CD4-positive, alpha-beta T cell (primary cell): ENCODE measurements around the gene SNAP23. TPM values are rescaled to one million over a fixed set of nuclear protein-coding genes. Genes with fewer than 3 reads are reported as not detected.
"Not testable (repeated sequence)": the region's sequence is repeated elsewhere in the genome, so short reads cannot be mapped to it uniquely, and the experiment has no call there.

Source experiments
- ATAC-seq: fragments of 200-7000 bp; cut with Tn5 transposase; one replicate; pipeline ENCODE4 v1.10.0; 2022; ENCODE audit warnings: mild to moderate bottlenecking; ENCODE audit not compliant: poor library complexity
- CTCF ChIA-PET: fragments of 350-600 bp; sonication (Branson Sonifier 250); formaldehyde crosslinking; loops from one replicate; lab custom pipeline; 2021; ENCODE audit warnings: antibody characterized with exemption, inconsistent platforms; lab: Charles Lee
- POLR2A ChIA-PET: fragments of 350-600 bp; sonication (Branson Sonifier 250); formaldehyde crosslinking; loops from one replicate; lab custom pipeline; 2021; ENCODE audit warnings: antibody characterized with exemption, inconsistent platforms; lab: Charles Lee
- DNase-seq, 14 experiments: peaks; one replicate each; pipeline ENCODE4 v3.0.0-alpha.2; 2013 to 2020; ENCODE audit warnings: mixed read lengths in 2 of 14
- H3K27ac ChIP-seq, 2 donors: one replicate each; pipeline versions ENCODE4 v1.5.1 to v1.7.0; 2013; ENCODE audit warnings: low read length in 2 of 2, low read depth in 1 of 2, mild to moderate bottlenecking in 1 of 2
- H3K27me3 ChIP-seq, 2 experiments: 1 replicate in 1 of 2; 2 replicates in 1 of 2; pipeline versions ENCODE4 v1.6.1 to v1.7.0; 2013; ENCODE audit warnings: low read length in 2 of 2, control low read depth in 1 of 2, mild to moderate bottlenecking in 1 of 2, moderate library complexity in 1 of 2; ENCODE audit not compliant: insufficient read depth in 2 of 2, control insufficient read depth in 1 of 2
- H3K36me3 ChIP-seq: one replicate; pipeline ENCODE4 v1.6.1; 2013; ENCODE audit warnings: low read length, control low read depth; ENCODE audit not compliant: insufficient read depth
- H3K4me1 ChIP-seq: one replicate; pipeline ENCODE4 v1.6.1; 2013; ENCODE audit warnings: low read length, control low read depth; ENCODE audit not compliant: insufficient read depth
- H3K4me3 ChIP-seq: one replicate; pipeline ENCODE4 v1.5.1; 2013; ENCODE audit warnings: mild to moderate bottlenecking, low read length, moderate library complexity
- H3K9me3 ChIP-seq, 2 experiments: 1 replicate in 1 of 2; 2 replicates in 1 of 2; pipeline versions ENCODE4 v1.6.1 to v1.7.0; 2013; ENCODE audit warnings: low read length in 2 of 2, mild to moderate bottlenecking in 2 of 2, control low read depth in 1 of 2, moderate library complexity in 1 of 2; ENCODE audit not compliant: control insufficient read depth in 1 of 2, insufficient read depth in 1 of 2
- H3K27ac Mint-ChIP-seq: one replicate; pipeline ENCODE4 v1.8.0; 2020; ENCODE audit warnings: mixed read lengths
- H3K27me3 Mint-ChIP-seq: one replicate; pipeline ENCODE4 v1.8.0; 2021; ENCODE audit warnings: mixed read lengths
- H3K36me3 Mint-ChIP-seq: one replicate; pipeline ENCODE4 v1.8.0; 2021; ENCODE audit warnings: low read depth, mixed read lengths
- H3K4me1 Mint-ChIP-seq: one replicate; pipeline ENCODE4 v1.8.0; 2021; ENCODE audit warnings: low read depth, mixed read lengths
- H3K4me3 Mint-ChIP-seq: one replicate; pipeline ENCODE4 v1.8.0; 2020; ENCODE audit warnings: mild to moderate bottlenecking, mixed read lengths
- H3K9me3 Mint-ChIP-seq: one replicate; pipeline ENCODE4 v1.8.0; 2020; ENCODE audit warnings: mixed read lengths
- intact Hi-C, 2 experiments: fragments of 100-400 bp; cut with DNase I in 1 of 2; cut with micrococcal nuclease in 1 of 2; formaldehyde crosslinking; loops; one replicate each; pipeline versions ENCODE4 v1.15.1 to v1.9.0; 2023 to 2025; cut with DNase I, micrococcal nuclease
- total RNA-seq, 174 experiments: library from RNA in 2 of 174; stranded (reverse) in 2 of 174; gene quantifications; one replicate each; pipeline ENCODE4 v1.2.3 and lab custom pipeline; 2021 to 2026
- TF ChIP-seq, protein P1 (sequence below): fragments of 200-600 bp; IDR thresholded peaks from one replicate; pipeline ENCODE4 v1.8.0; 2022; ENCODE audit warnings: antibody characterized with exemption, mild to moderate bottlenecking

Gene SNAP23
- total RNA-seq, 2 experiments from 2014 or later = 37.4 to 40.1 TPM

DNA sequence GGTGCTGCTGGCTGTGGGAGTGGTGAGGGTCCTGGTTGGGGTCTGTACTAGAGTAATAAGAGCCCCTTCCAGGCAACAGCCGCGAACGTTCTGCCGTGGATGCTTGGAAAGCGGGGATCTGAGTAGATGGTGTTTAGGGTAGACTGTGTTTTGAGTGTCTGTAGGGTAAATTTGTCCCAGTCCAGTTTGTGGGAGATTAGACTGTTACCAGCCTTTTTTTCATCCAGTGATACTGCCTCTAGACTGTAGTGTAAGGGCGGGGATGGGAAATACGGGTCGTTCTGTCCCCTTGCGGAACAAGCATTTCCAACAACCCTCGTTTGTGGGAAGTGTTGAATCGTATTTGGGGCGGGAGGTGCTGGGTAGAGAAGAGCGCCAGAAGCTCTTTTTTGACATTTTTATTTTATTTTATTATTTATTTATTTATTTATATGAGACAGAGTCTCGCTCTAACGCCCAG is 53.6 kb downstream of the SNAP23 start:
- Mint-ChIP-seq H3K4me1 (peaks cover 71% of the 10 kb centered on the region), H3K27me3 (no peaks in the 10 kb centered on the region), H3K9me3 (no peaks in the 10 kb centered on the region), H3K4me3 (peak overlapping the region; percentile 91), H3K27ac (peak overlapping the region; percentile 92), H3K36me3 (peaks cover 49% of the 10 kb centered on the region)
- Histone ChIP-seq H3K36me3 (peaks cover 18% of the 10 kb centered on the region), H3K4me3 (peak overlapping the region; percentile 96), H3K4me1 (peaks cover 28% of the 10 kb centered on the region), H3K27me3 (no peaks in the 10 kb centered on the region), H3K9me3 (no peaks in the 10 kb centered on the region), H3K27ac (peak overlapping the region; percentile 76 to 84)
- peak; percentile 71 for ATAC-seq
- peak in 5 of 14 experiments; percentile 4 to 65 (median 38) for DNase-seq
- TF ChIP-seq, protein P1, sequence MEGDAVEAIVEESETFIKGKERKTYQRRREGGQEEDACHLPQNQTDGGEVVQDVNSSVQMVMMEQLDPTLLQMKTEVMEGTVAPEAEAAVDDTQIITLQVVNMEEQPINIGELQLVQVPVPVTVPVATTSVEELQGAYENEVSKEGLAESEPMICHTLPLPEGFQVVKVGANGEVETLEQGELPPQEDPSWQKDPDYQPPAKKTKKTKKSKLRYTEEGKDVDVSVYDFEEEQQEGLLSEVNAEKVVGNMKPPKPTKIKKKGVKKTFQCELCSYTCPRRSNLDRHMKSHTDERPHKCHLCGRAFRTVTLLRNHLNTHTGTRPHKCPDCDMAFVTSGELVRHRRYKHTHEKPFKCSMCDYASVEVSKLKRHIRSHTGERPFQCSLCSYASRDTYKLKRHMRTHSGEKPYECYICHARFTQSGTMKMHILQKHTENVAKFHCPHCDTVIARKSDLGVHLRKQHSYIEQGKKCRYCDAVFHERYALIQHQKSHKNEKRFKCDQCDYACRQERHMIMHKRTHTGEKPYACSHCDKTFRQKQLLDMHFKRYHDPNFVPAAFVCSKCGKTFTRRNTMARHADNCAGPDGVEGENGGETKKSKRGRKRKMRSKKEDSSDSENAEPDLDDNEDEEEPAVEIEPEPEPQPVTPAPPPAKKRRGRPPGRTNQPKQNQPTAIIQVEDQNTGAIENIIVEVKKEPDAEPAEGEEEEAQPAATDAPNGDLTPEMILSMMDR = no peak
- intact Hi-C loops = loop anchor here (1.0 to 5.0 kb wide), 3 partner anchors 58 to 103 kb away; partner anchors contain the start of gene ZNF106 (in 2 of the 2)
- ChIA-PET POLR2A (interaction anchor here (1.0 to 3.3 kb wide), 8 partner anchors 10 to 276 kb away, joined by 3 to 29 read pairs (median 14); partner anchors contain the start of genes GANC, SNAP23, STARD9 and TMEM87A), CTCF (interaction anchor here (1.1 to 1.2 kb wide), 2 partner anchors 26 to 44 kb away, joined by 3 to 5 read pairs; partner anchors contain the start of gene STARD9)

DNA sequence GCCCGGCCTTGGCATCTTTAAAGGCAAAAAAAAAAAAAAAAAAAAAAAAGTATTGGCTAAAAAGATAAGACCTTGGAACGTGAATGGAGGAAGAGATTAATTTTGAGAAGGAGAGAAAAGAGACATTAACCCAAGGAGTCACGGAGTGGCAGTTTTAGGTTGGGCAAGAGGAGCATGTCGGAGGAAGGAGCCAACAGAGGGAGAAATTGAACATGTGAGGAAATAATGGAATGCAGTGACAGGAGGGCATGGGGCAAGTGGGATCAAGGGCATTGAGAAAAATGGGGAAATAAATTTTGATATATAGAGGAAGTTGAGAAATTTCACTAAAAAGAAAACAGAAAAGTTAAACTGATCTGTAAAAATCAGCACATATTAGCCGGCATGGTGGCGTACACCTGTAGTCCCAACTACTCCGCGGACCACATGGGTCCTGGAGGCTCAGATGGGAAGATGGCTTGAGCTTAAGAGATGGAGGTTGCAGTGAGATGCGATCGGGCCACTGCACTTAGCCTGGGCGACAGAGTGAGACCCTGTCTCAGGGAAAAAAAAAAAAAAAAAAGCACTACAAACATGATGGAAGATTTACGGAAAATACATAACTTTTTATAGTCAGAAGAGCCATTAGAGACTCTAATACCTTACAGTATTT is 54.4 kb downstream of the SNAP23 start:
- H3K27me3 Mint-ChIP-seq = no peaks in the 10 kb centered on the region
- intact Hi-C loops = loop anchor here (1.0 to 10.0 kb wide), 4 partner anchors 59 to 102 kb away; partner anchors contain the start of gene ZNF106 (in 2 of the 2)
- peak overlapping the region; percentile 96 for H3K4me3 ChIP-seq
- POLR2A ChIA-PET = interaction anchor here (1.0 to 2.9 kb wide), 5 partner anchors 11 to 59 kb away, joined by 3 to 29 read pairs (median 18); partner anchors contain the start of genes SNAP23, STARD9 and ZNF106
- no peak overlapping the region for H3K27ac ChIP-seq
- peak overlapping the region; percentile 83 for H3K4me3 Mint-ChIP-seq
- ATAC-seq (no peak), DNase-seq (peak in 1 of 14 experiments; percentile 14)
- CTCF ChIA-PET = interaction anchor here (1.2 kb wide), 1 partner anchor 25 kb away, joined by 5 read pairs; the partner anchor contains the start of gene STARD9
- no peaks in the 10 kb centered on the region for H3K9me3 Mint-ChIP-seq
- TF ChIP-seq, protein P1 = no peak
- H3K36me3 Mint-ChIP-seq = peaks cover 43% of the 10 kb centered on the region
- H3K4me1 ChIP-seq = peaks cover 28% of the 10 kb centered on the region
- H3K27me3 ChIP-seq = no peaks in the 10 kb centered on the region
- H3K36me3 ChIP-seq = peaks cover 10% of the 10 kb centered on the region
- H3K4me1 Mint-ChIP-seq = peaks cover 71% of the 10 kb centered on the region
- no peaks in the 10 kb centered on the region for H3K9me3 ChIP-seq
- peak overlapping the region; percentile 92 for H3K27ac Mint-ChIP-seq

DNA sequence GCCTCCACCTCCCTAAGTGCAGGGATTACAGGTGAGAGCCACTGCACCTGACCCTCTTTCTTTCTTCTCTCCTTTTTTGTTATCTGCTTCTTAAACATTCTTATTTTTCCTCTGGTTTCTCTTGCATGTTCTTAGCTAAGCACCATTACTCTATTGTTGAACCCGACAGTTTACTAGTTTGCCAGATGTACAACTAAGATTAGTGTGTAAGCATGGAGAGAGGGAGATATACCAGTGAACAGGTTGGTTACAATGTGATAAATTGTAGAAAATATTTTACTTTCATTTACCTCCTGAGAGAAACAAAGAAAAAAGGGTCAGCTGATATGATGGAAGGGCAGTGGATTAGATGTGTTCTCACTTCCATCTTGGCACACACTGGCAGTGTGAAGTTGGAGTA is 58.1 kb downstream of the SNAP23 start:
- no peak overlapping the region for H3K4me3 Mint-ChIP-seq
- H3K27me3 ChIP-seq = no peaks in the 10 kb centered on the region
- H3K27ac Mint-ChIP-seq = no peak overlapping the region
- H3K36me3 ChIP-seq = peaks cover 7% of the 10 kb centered on the region
- ChIA-PET POLR2A (no interaction called here), CTCF (interaction anchor here (0.7 to 1.2 kb wide), 2 partner anchors 10 to 27 kb away, joined by 4 to 5 read pairs; no protein-coding TSS in a partner anchor)
- ATAC-seq (no peak), DNase-seq (no peak)
- TF ChIP-seq, protein P1 = no peak
- H3K9me3 Mint-ChIP-seq = no peaks in the 10 kb centered on the region
- H3K9me3 ChIP-seq = no peaks in the 10 kb centered on the region
- peaks cover 16% of the 10 kb centered on the region for H3K4me1 ChIP-seq
- H3K27ac ChIP-seq = no peak overlapping the region
- H3K27me3 Mint-ChIP-seq = no peaks in the 10 kb centered on the region
- peaks cover 26% of the 10 kb centered on the region for H3K36me3 Mint-ChIP-seq
- H3K4me1 Mint-ChIP-seq = peaks cover 40% of the 10 kb centered on the region
- intact Hi-C loops = loop anchor here in 1 of 2 experiments (10.0 kb wide), 1 partner anchor 91 kb away; no protein-coding TSS in a partner anchor
- no peak overlapping the region for H3K4me3 ChIP-seq

DNA sequence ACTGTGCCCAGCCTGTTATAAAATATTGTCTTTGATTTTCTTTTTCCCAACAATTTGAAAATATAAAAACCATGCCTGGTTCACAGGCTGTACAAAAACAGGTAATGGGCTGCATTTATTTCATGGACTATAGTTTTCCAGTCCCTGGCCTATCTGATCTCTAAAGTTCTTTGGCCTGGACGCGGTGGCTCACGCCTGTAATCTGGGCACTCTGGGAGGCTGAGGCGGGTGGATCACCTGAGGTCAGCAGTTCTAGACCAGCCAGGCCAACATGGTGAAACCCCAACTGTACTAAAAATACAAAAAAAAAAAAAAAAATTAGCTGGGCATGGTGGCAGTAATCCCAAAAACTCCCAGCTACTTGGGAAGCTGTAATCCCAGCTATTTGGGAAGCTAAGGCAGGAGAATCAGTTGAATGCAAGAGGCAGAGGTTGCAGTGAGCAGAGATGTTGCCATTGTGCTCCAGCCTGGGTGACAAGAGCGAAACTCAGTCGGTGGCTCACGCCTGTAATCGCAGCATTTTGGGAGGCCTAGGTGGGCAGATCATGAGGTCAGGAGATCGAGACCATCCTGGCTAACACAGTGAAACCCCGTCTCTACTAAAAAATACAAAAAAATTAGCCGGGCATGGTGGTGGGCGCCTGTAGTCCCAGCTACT is 61.2 kb downstream of the SNAP23 start:
- H3K27ac ChIP-seq, H3K9me3 Mint-ChIP-seq, H3K4me3 Mint-ChIP-seq, H3K27me3 ChIP-seq, H3K27ac Mint-ChIP-seq, H3K4me1 ChIP-seq, H3K9me3 ChIP-seq, H3K4me3 ChIP-seq, DNase-seq, CTCF ChIA-PET, ATAC-seq, H3K27me3 Mint-ChIP-seq: not testable (repeated sequence)
- intact Hi-C loops = loop anchor here in 1 of 2 experiments (10.0 kb wide), 1 partner anchor 88 kb away; no protein-coding TSS in a partner anchor
- H3K4me1 Mint-ChIP-seq = peaks cover 22% of the 10 kb centered on the region
- H3K36me3 ChIP-seq = peaks cover 36% of the 10 kb centered on the region
- H3K36me3 Mint-ChIP-seq = peaks cover 48% of the 10 kb centered on the region
- POLR2A ChIA-PET = interaction anchor here (0.9 kb wide), 1 partner anchor 8 kb away, joined by 4 read pairs; the partner anchor contains the start of gene LRRC57
